ENCODE measurements around the gene PPP2R5C.

PPP2R5C gene

GRCh38 chr14:101894365-101895081 is 133.0 kb downstream of the PPP2R5C start:
- no peak for DNase-seq

- DNase-seq: no peak
These were observed 133.7 kb downstream of the PPP2R5C start for GRCh38 chr14:101895256-101895655.

- no peak for DNase-seq
These were observed 135.8 kb downstream of the PPP2R5C start for GRCh38 chr14:101897326-101897725.

GRCh38 chr14:101898416-101898815 is 136.9 kb downstream of the PPP2R5C start:
- no peak for DNase-seq

- DNase-seq: no peak
These were observed 137.8 kb downstream of the PPP2R5C start for GRCh38 chr14:101899263-101899662.

GRCh38 chr14:101900253-101900652 is 138.7 kb downstream of the PPP2R5C start:
- DNase-seq: no peak

GRCh38 chr14:101903111-101903561 is 141.6 kb downstream of the PPP2R5C start:
- DNase-seq: no peak

- DNase-seq: no peak
These were observed 144.1 kb downstream of the PPP2R5C start for GRCh38 chr14:101905614-101906013.

- DNase-seq: no peak
These were observed 145.1 kb downstream of the PPP2R5C start for GRCh38 chr14:101906645-101907044.

GRCh38 chr14:101907619-101908018 is 146.1 kb downstream of the PPP2R5C start:
- no peak for DNase-seq

- DNase-seq: no peak
These were observed 147.3 kb downstream of the PPP2R5C start for GRCh38 chr14:101908795-101909194.

GRCh38 chr14:101909371-101910096 is 148.0 kb downstream of the PPP2R5C start:
- no peak for DNase-seq

- no peak for DNase-seq
These were observed 151.3 kb downstream of the PPP2R5C start for GRCh38 chr14:101912841-101913240.

GRCh38 chr14:101914083-101914482 is 152.6 kb downstream of the PPP2R5C start:
- DNase-seq: no peak

- DNase-seq: no peak
These were observed 154.6 kb downstream of the PPP2R5C start for GRCh38 chr14:101915871-101916815.

- no peak for DNase-seq
These were observed 155.4 kb downstream of the PPP2R5C start for GRCh38 chr14:101916816-101917412.

- DNase-seq: no peak
These were observed 156.0 kb downstream of the PPP2R5C start for GRCh38 chr14:101917413-101918017.

GRCh38 chr14:101918065-101918989 is 156.8 kb downstream of the PPP2R5C start:
- no peak for DNase-seq

GRCh38 chr14:101920271-101920670 is 158.8 kb downstream of the PPP2R5C start:
- no peak for DNase-seq

GRCh38 chr14:101922866-101923265 is 161.4 kb downstream of the PPP2R5C start:
- DNase-seq: no peak

- no peak for DNase-seq
These were observed 163.6 kb downstream of the PPP2R5C start for GRCh38 chr14:101925152-101925551.

Measured in NCI-H1417 treated with DMSO at 0.1 percent for 48 hours (cell line).